H1 (cell line): Measurements from ENCODE around the gene CIROP. TPM values are rescaled to one million over a fixed set of nuclear protein-coding genes. Genes with fewer than 3 reads are reported as not detected.

Experiments
- polyA plus RNA-seq, 7 experiments: library from polyadenylated mRNA; depleted of rRNA in 3 of 7; stranded (reverse) in 5 of 7; unstranded in 2 of 7; fragments of >200 nt in 5 of 7; fragments of 200-250 nt in 2 of 7; gene quantifications; 1 replicate in 5 of 7; 2 replicates in 1 of 7; 4 replicates in 1 of 7; pipeline versions ENCODE4 v1.2.1 to v1.2.3, GENCODE V29; 2011 to 2013; ENCODE audit warnings: missing spikeins in 2 of 7, mixed read lengths in 2 of 7
- total RNA-seq: library from RNA; stranded (reverse); fragmentation: NEBNext Ultra II Directional; extraction: Animal tissue kit (Norgen Biotek cat#: 25700); gene quantifications from 2 replicates; pipeline ENCODE4 v1.2.1, GENCODE V29; 2021

Gene CIROP
- total and polyA plus RNA-seq, 2 of the 8 experiments (the other 6 are each of a cell fraction or from before 2014, with no cell fraction given): 0.06 TPM; not detected in 1

Other genes starting within 250 kb of the CIROP start
- 15.6 and 15.7 TPM in 2 replicates for gene LRP10, start 233.2 kb downstream of the CIROP start, total RNA-seq
- 12.4 and 22.8 TPM in 2 replicates for gene LRP10, start 233.2 kb downstream of the CIROP start, polyA plus RNA-seq (2011; rRNA removed)
- gene REM2, start 221.8 kb downstream of the CIROP start, total RNA-seq: 1.1 and 1.3 TPM in 2 replicates
- 0.78 and 1.00 TPM in 2 replicates for gene REM2, start 221.8 kb downstream of the CIROP start, polyA plus RNA-seq (2011; rRNA removed)
- 43.1 and 43.3 TPM in 2 replicates for gene RBM23, start 185.8 kb downstream of the CIROP start, total RNA-seq
- 41.2 and 68.9 TPM in 2 replicates for gene RBM23, start 185.8 kb downstream of the CIROP start, polyA plus RNA-seq (2011; rRNA removed)
- gene PRMT5, start 175.6 kb downstream of the CIROP start, total RNA-seq: 159 and 171 TPM in 2 replicates
- 329 and 402 TPM in 2 replicates for gene PRMT5, start 175.6 kb downstream of the CIROP start, polyA plus RNA-seq (2011; rRNA removed)
- 46.1 and 47.7 TPM in 2 replicates for gene HAUS4, start 147.9 kb downstream of the CIROP start, total RNA-seq
- 35.6 and 46.0 TPM in 2 replicates for gene HAUS4, start 147.9 kb downstream of the CIROP start, polyA plus RNA-seq (2011; rRNA removed)
- 46.0 TPM in 2 replicates for gene AJUBA, start 122.4 kb downstream of the CIROP start, total RNA-seq
- 33.1 and 38.8 TPM in 2 replicates for gene AJUBA, start 122.4 kb downstream of the CIROP start, polyA plus RNA-seq (2011; rRNA removed)
- 7.4 and 7.8 TPM in 2 replicates for gene C14orf93, start 94.8 kb downstream of the CIROP start, total RNA-seq
- gene C14orf93, start 94.8 kb downstream of the CIROP start, polyA plus RNA-seq (2011; rRNA removed): 8.2 and 9.7 TPM in 2 replicates
- 246 and 254 TPM in 2 replicates for gene PSMB5, start 70.1 kb downstream of the CIROP start, total RNA-seq
- 402 and 510 TPM in 2 replicates for gene PSMB5, start 70.1 kb downstream of the CIROP start, polyA plus RNA-seq (2011; rRNA removed)
- not detected in 2 replicates for gene PSMB11, start 62.8 kb downstream of the CIROP start, total RNA-seq
- not detected in 2 replicates for gene PSMB11, start 62.8 kb downstream of the CIROP start, polyA plus RNA-seq (2011; rRNA removed)
- gene CDH24, start 47.5 kb downstream of the CIROP start, total RNA-seq: 18.1 TPM in 2 replicates
- 27.6 and 41.8 TPM in 2 replicates for gene CDH24, start 47.5 kb downstream of the CIROP start, polyA plus RNA-seq (2011; rRNA removed)
- gene ACIN1, start 9.9 kb downstream of the CIROP start, total RNA-seq: 233 and 237 TPM in 2 replicates
- gene ACIN1, start 9.9 kb downstream of the CIROP start, polyA plus RNA-seq (2011; rRNA removed): 132 and 153 TPM in 2 replicates
- 78.1 and 91.2 TPM in 2 replicates for gene C14orf119, start 9.5 kb downstream of the CIROP start, total RNA-seq
- gene C14orf119, start 9.5 kb downstream of the CIROP start, polyA plus RNA-seq (2011; rRNA removed): 49.8 and 94.0 TPM in 2 replicates
- not detected in 2 replicates for gene CEBPE, start 14.3 kb upstream of the CIROP start, total RNA-seq
- 0.05 and 0.06 TPM in 2 replicates for gene CEBPE, start 14.3 kb upstream of the CIROP start, polyA plus RNA-seq (2011; rRNA removed)
- gene SLC7A8, start 78.7 kb upstream of the CIROP start, total RNA-seq: 204 and 209 TPM in 2 replicates
- gene SLC7A8, start 78.7 kb upstream of the CIROP start, polyA plus RNA-seq (2011; rRNA removed): 181 and 182 TPM in 2 replicates
- 1.2 TPM in 1 of 2 replicates, not detected in the other for gene RNF212B, start 132.9 kb upstream of the CIROP start, total RNA-seq
- gene RNF212B, start 132.9 kb upstream of the CIROP start, polyA plus RNA-seq (2011; rRNA removed): 0.36 and 0.95 TPM in 2 replicates
- gene HOMEZ, start 181.1 kb upstream of the CIROP start, total RNA-seq: 9.1 and 9.7 TPM in 2 replicates
- 12.3 and 15.9 TPM in 2 replicates for gene HOMEZ, start 181.1 kb upstream of the CIROP start, polyA plus RNA-seq (2011; rRNA removed)
- gene PPP1R3E, start 197.9 kb upstream of the CIROP start, total RNA-seq: 3.7 and 4.4 TPM in 2 replicates
- 3.5 and 4.7 TPM in 2 replicates for gene PPP1R3E, start 197.9 kb upstream of the CIROP start, polyA plus RNA-seq (2011; rRNA removed)
- gene BCL2L2, start 201.8 kb upstream of the CIROP start, total RNA-seq: 13.3 and 13.8 TPM in 2 replicates
- 9.3 and 10.5 TPM in 2 replicates for gene BCL2L2, start 201.8 kb upstream of the CIROP start, polyA plus RNA-seq (2011; rRNA removed)
- 300 and 312 TPM in 2 replicates for gene PABPN1, start 216.5 kb upstream of the CIROP start, total RNA-seq
- gene PABPN1, start 216.5 kb upstream of the CIROP start, polyA plus RNA-seq (2011; rRNA removed): 229 and 331 TPM in 2 replicates
- 39.4 and 43.0 TPM in 2 replicates for gene SLC22A17, start 247.9 kb upstream of the CIROP start, total RNA-seq
- gene SLC22A17, start 247.9 kb upstream of the CIROP start, polyA plus RNA-seq (2011; rRNA removed): 49.0 and 77.7 TPM in 2 replicates